ENCODE data around the gene SPRYD7.

SPRYD7 gene
- 3.3 to 4.5 (median 4.0) reads per million in 3 donors for total RNA-seq

GRCh38 chr13:49936075-49936967, at the start of gene SPRYD7:
TSS of gene SPRYD7 (minus strand) at chr13:49936340. CDS start at chr13:49936235, 105 bp downstream.
- H3K27me3 ChIP-seq (replicated peaks; ENCODE audit: control insufficient read depth, insufficient read depth, low read length, poor library complexity, severe bottlenecking): no peaks in the 10 kb centered on the region
- peak within 1 kb of the TSS; percentile 60 for H3K27ac ChIP-seq (ENCODE audit: insufficient read depth, low read length, poor library complexity, severe bottlenecking)
- peaks cover 12% of the 10 kb centered on the region for H3K4me1 ChIP-seq (ENCODE audit: control insufficient read depth, insufficient read depth, low read length, poor library complexity, severe bottlenecking)
- peak within 1 kb of the TSS; percentile 97 for H3K4me3 ChIP-seq (ENCODE audit: insufficient read depth, low read depth, low read length, poor library complexity, severe bottlenecking)
- peak; percentile 85 to 91 (median 90) for DNase-seq
- H3K9me3 ChIP-seq (ENCODE audit: control insufficient read depth, low read length): no peaks in the 10 kb centered on the region
- H3K36me3 ChIP-seq (ENCODE audit: control insufficient read depth, insufficient read depth, low read length): no peaks in the 10 kb centered on the region

DNA sequence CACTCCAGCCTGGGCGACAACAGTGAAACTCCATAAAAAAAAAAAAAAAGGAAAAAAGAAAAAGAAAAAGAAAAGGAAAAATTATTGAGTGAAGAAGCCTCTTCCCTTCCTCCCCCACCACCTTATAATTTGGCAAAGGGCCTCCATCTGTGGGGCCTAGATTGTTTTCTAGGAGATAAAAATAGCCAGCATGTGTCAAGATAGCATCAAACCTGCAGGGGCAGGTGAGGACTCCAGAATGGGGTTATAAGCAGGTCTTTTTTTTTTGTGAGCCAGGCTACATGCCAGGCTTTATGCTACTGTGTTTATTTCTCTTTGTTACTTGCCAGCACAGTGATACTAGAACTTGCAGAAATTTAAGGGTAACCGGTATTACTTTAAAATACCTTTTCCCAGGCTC, 49.0 kb upstream of the SPRYD7 start:
- H3K4me1 ChIP-seq (ENCODE audit: control insufficient read depth, insufficient read depth, low read length, poor library complexity, severe bottlenecking): no peaks in the 10 kb centered on the region
- H3K9me3 ChIP-seq (ENCODE audit: control insufficient read depth, low read length): no peaks in the 10 kb centered on the region
- H3K27me3 ChIP-seq (replicated peaks; ENCODE audit: control insufficient read depth, insufficient read depth, low read length, poor library complexity, severe bottlenecking): no peaks in the 10 kb centered on the region
- H3K27ac ChIP-seq (ENCODE audit: insufficient read depth, low read length, poor library complexity, severe bottlenecking): no peak overlapping the region
- H3K36me3 ChIP-seq (ENCODE audit: control insufficient read depth, insufficient read depth, low read length): no peaks in the 10 kb centered on the region
- DNase-seq: no peak
- no peak overlapping the region for H3K4me3 ChIP-seq (ENCODE audit: insufficient read depth, low read depth, low read length, poor library complexity, severe bottlenecking)

DNA sequence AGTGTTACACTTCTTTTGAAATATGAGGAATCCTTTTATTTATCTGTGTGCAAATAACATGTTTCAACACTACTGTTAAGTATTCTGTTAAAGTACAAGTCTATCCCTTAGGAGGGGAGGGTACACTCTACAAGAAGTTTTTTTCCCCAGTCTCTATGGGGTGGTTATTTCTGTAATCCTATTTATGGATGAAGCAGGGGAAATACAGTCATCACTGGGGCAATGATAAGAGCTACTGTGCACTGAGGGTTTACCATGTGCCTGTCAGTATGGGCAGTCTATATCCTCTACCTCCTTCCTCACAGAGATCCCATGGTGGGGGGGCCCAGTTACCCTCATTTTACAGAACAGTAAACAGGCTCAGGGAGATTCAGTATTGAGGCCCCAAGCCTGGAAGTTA, 44.1 kb upstream of the SPRYD7 start:
- no peaks in the 10 kb centered on the region for H3K9me3 ChIP-seq (ENCODE audit: control insufficient read depth, low read length)
- DNase-seq: no peak
- no peaks in the 10 kb centered on the region for H3K36me3 ChIP-seq (ENCODE audit: control insufficient read depth, insufficient read depth, low read length)
- no peaks in the 10 kb centered on the region for H3K27me3 ChIP-seq (replicated peaks; ENCODE audit: control insufficient read depth, insufficient read depth, low read length, poor library complexity, severe bottlenecking)
- H3K4me1 ChIP-seq (ENCODE audit: control insufficient read depth, insufficient read depth, low read length, poor library complexity, severe bottlenecking): no peaks in the 10 kb centered on the region
- H3K27ac ChIP-seq (ENCODE audit: insufficient read depth, low read length, poor library complexity, severe bottlenecking): no peak overlapping the region
- H3K4me3 ChIP-seq (ENCODE audit: insufficient read depth, low read depth, low read length, poor library complexity, severe bottlenecking): no peak overlapping the region

DNA sequence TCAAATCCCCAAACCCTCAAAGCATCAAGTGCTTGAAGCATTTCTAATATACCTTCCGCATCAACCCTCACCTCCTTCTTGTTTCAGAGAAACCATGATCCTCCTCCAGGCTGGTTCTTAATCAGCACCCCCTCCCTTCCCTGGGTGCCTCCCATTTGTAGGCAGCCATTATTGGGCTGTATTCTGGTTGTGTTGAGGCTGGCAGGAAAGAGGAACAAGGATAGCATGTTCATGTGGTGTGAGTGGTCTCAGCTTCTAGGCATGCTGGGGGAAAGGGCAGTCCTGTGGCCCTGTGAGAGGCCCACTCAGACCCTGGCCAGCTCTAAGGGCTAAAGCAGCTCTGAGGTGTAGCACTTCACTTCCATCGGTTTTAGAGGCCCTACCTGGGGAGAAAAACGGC, 41.9 kb upstream of the SPRYD7 start:
- no peaks in the 10 kb centered on the region for H3K36me3 ChIP-seq (ENCODE audit: control insufficient read depth, insufficient read depth, low read length)
- H3K4me3 ChIP-seq (ENCODE audit: insufficient read depth, low read depth, low read length, poor library complexity, severe bottlenecking): no peak overlapping the region
- H3K27me3 ChIP-seq (replicated peaks; ENCODE audit: control insufficient read depth, insufficient read depth, low read length, poor library complexity, severe bottlenecking): no peaks in the 10 kb centered on the region
- no peaks in the 10 kb centered on the region for H3K4me1 ChIP-seq (ENCODE audit: control insufficient read depth, insufficient read depth, low read length, poor library complexity, severe bottlenecking)
- DNase-seq: no peak
- H3K9me3 ChIP-seq (ENCODE audit: control insufficient read depth, low read length): no peaks in the 10 kb centered on the region
- H3K27ac ChIP-seq (ENCODE audit: insufficient read depth, low read length, poor library complexity, severe bottlenecking): no peak overlapping the region

GRCh38 chr13:49976314-49977258, 40.4 kb upstream of the SPRYD7 start:
- Histone ChIP-seq H3K9me3 (ENCODE audit: control insufficient read depth, low read length) (no peaks in the 10 kb centered on the region), H3K27ac (ENCODE audit: insufficient read depth, low read length, poor library complexity, severe bottlenecking) (no peak overlapping the region), H3K36me3 (ENCODE audit: control insufficient read depth, insufficient read depth, low read length) (no peaks in the 10 kb centered on the region), H3K27me3 (replicated peaks; ENCODE audit: control insufficient read depth, insufficient read depth, low read length, poor library complexity, severe bottlenecking) (no peaks in the 10 kb centered on the region), H3K4me3 (ENCODE audit: insufficient read depth, low read depth, low read length, poor library complexity, severe bottlenecking) (no peak overlapping the region), H3K4me1 (ENCODE audit: control insufficient read depth, insufficient read depth, low read length, poor library complexity, severe bottlenecking) (no peaks in the 10 kb centered on the region)
- peak; percentile 52 to 70 (median 58) for DNase-seq

DNA sequence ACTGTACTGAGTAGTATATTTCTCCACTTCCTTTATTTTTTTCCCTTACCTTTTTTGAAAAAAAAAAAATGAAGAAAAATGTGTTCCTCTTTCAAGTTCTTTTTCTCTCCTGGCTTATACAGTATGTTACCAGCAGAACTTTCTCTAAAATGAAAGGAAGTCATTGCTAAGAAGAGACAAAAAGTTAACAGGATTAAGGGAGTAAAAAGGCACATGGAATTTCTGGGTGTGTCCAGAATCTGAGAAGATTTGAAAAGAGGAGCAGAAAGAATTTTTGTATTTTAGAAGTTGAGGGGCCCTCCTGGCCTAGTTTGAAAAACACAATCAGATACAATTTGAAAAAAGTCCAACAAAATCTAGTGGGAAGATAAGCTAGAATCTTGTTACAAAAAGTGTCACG, 39.7 kb upstream of the SPRYD7 start:
- Histone ChIP-seq H3K9me3 (ENCODE audit: control insufficient read depth, low read length) (no peaks in the 10 kb centered on the region), H3K36me3 (ENCODE audit: control insufficient read depth, insufficient read depth, low read length) (no peaks in the 10 kb centered on the region), H3K27ac (ENCODE audit: insufficient read depth, low read length, poor library complexity, severe bottlenecking) (no peak overlapping the region), H3K4me1 (ENCODE audit: control insufficient read depth, insufficient read depth, low read length, poor library complexity, severe bottlenecking) (no peaks in the 10 kb centered on the region), H3K4me3 (ENCODE audit: insufficient read depth, low read depth, low read length, poor library complexity, severe bottlenecking) (no peak overlapping the region), H3K27me3 (replicated peaks; ENCODE audit: control insufficient read depth, insufficient read depth, low read length, poor library complexity, severe bottlenecking) (no peaks in the 10 kb centered on the region)
- DNase-seq: no peak

DNA sequence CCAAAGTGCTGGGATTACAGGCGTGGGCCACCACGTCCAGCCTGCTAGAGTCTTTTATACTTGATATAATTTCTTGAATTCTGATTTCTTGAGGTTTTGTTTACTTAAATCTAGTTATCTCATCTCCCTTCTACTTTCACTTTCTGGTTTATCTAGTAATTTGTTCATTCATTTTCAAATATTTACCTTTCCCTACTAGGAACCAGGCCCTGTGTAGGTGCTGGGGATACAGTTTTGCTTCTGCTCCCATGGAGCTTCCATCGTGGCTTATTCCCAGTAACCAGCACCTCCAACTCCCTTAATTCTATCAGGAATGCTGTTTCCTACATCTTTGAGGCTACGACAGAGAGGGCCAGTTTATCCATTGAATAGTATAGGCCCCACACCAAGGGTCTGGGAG, 36.6 kb upstream of the SPRYD7 start:
- DNase-seq: no peak
- Histone ChIP-seq H3K27me3 (replicated peaks; ENCODE audit: control insufficient read depth, insufficient read depth, low read length, poor library complexity, severe bottlenecking) (no peaks in the 10 kb centered on the region), H3K27ac (ENCODE audit: insufficient read depth, low read length, poor library complexity, severe bottlenecking) (no peak overlapping the region), H3K9me3 (ENCODE audit: control insufficient read depth, low read length) (no peaks in the 10 kb centered on the region), H3K36me3 (ENCODE audit: control insufficient read depth, insufficient read depth, low read length) (no peaks in the 10 kb centered on the region), H3K4me1 (ENCODE audit: control insufficient read depth, insufficient read depth, low read length, poor library complexity, severe bottlenecking) (no peaks in the 10 kb centered on the region), H3K4me3 (ENCODE audit: insufficient read depth, low read depth, low read length, poor library complexity, severe bottlenecking) (no peak overlapping the region)

DNA sequence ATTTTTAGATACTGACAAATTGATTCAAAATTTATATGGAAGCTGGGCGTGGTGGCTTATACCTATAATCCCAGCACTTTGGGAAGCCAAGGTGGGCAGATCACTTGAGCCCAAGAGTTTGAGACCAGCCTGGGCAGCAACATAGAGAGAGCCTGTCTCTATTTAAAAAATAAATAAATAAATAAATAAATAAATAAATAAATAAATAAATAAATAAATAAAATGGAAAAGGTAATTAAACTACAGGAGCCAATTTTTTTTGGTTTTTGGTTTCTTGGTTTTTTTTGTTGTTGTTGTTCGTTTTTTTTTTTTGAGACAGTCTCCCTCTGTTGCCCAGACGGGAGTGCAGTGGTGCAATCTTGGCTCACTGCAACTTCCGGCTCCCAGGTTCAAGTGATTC, 31.3 kb upstream of the SPRYD7 start:
- no peak overlapping the region for H3K4me3 ChIP-seq (ENCODE audit: insufficient read depth, low read depth, low read length, poor library complexity, severe bottlenecking)
- H3K27me3 ChIP-seq (replicated peaks; ENCODE audit: control insufficient read depth, insufficient read depth, low read length, poor library complexity, severe bottlenecking): no peaks in the 10 kb centered on the region
- H3K4me1 ChIP-seq (ENCODE audit: control insufficient read depth, insufficient read depth, low read length, poor library complexity, severe bottlenecking): no peaks in the 10 kb centered on the region
- no peak for DNase-seq
- no peak overlapping the region for H3K27ac ChIP-seq (ENCODE audit: insufficient read depth, low read length, poor library complexity, severe bottlenecking)
- H3K9me3 ChIP-seq (ENCODE audit: control insufficient read depth, low read length): no peaks in the 10 kb centered on the region
- H3K36me3 ChIP-seq (ENCODE audit: control insufficient read depth, insufficient read depth, low read length): no peaks in the 10 kb centered on the region

GRCh38 chr13:49958321-49958720, 22.2 kb upstream of the SPRYD7 start:
- Histone ChIP-seq H3K9me3 (ENCODE audit: control insufficient read depth, low read length) (no peaks in the 10 kb centered on the region), H3K4me3 (ENCODE audit: insufficient read depth, low read depth, low read length, poor library complexity, severe bottlenecking) (no peak overlapping the region), H3K27me3 (replicated peaks; ENCODE audit: control insufficient read depth, insufficient read depth, low read length, poor library complexity, severe bottlenecking) (no peaks in the 10 kb centered on the region), H3K4me1 (ENCODE audit: control insufficient read depth, insufficient read depth, low read length, poor library complexity, severe bottlenecking) (no peaks in the 10 kb centered on the region), H3K27ac (ENCODE audit: insufficient read depth, low read length, poor library complexity, severe bottlenecking) (no peak overlapping the region), H3K36me3 (ENCODE audit: control insufficient read depth, insufficient read depth, low read length) (no peaks in the 10 kb centered on the region)
- DNase-seq: no peak

- Histone ChIP-seq H3K9me3 (ENCODE audit: control insufficient read depth, low read length) (no peaks in the 10 kb centered on the region), H3K27me3 (replicated peaks; ENCODE audit: control insufficient read depth, insufficient read depth, low read length, poor library complexity, severe bottlenecking) (no peaks in the 10 kb centered on the region), H3K4me3 (ENCODE audit: insufficient read depth, low read depth, low read length, poor library complexity, severe bottlenecking) (no peak overlapping the region), H3K4me1 (ENCODE audit: control insufficient read depth, insufficient read depth, low read length, poor library complexity, severe bottlenecking) (no peaks in the 10 kb centered on the region), H3K36me3 (ENCODE audit: control insufficient read depth, insufficient read depth, low read length) (no peaks in the 10 kb centered on the region), H3K27ac (ENCODE audit: insufficient read depth, low read length, poor library complexity, severe bottlenecking) (no peak overlapping the region)
- DNase-seq: no peak
Observed at GRCh38 chr13:49956131-49956530, 20.0 kb upstream of the SPRYD7 start.

Measured in effector memory CD4-positive, alpha-beta T cell (primary cell).